Measurements from ENCODE around the gene LIFR.

GRCh38 chr5:38455796-38456330, 100.6 kb downstream of the LIFR start:
- TF ChIP-seq, protein P1, sequence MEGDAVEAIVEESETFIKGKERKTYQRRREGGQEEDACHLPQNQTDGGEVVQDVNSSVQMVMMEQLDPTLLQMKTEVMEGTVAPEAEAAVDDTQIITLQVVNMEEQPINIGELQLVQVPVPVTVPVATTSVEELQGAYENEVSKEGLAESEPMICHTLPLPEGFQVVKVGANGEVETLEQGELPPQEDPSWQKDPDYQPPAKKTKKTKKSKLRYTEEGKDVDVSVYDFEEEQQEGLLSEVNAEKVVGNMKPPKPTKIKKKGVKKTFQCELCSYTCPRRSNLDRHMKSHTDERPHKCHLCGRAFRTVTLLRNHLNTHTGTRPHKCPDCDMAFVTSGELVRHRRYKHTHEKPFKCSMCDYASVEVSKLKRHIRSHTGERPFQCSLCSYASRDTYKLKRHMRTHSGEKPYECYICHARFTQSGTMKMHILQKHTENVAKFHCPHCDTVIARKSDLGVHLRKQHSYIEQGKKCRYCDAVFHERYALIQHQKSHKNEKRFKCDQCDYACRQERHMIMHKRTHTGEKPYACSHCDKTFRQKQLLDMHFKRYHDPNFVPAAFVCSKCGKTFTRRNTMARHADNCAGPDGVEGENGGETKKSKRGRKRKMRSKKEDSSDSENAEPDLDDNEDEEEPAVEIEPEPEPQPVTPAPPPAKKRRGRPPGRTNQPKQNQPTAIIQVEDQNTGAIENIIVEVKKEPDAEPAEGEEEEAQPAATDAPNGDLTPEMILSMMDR (IDR thresholded peaks at IDR 0.05; ENCODE audit: borderline replicate concordance, extremely low read depth, low read length, poor library complexity, severe bottlenecking): no peak
- no peak for TF ChIP-seq EZH2 (IDR thresholded peaks at IDR 0.05; ENCODE audit: borderline replicate concordance, low read depth, low read length, severe bottlenecking)

Measured in DND-41 (cell line).